HUES48 (cell line): Measurements from ENCODE around the gene SYMPK.
A peak's percentile ranks its signal among the peaks of the same experiment; 100 is the strongest.

Source experiments
- H3K27ac ChIP-seq: one replicate; pipeline ENCODE4 v1.7.0; 2013; ENCODE audit warnings: low read depth, low read length, inconsistent platforms
- H3K27me3 ChIP-seq: 2 replicates; pipeline ENCODE4 v1.6.1; 2013; ENCODE audit warnings: mild to moderate bottlenecking, low read length; ENCODE audit not compliant: control insufficient read depth, insufficient read depth
- H3K36me3 ChIP-seq: 2 replicates; pipeline ENCODE4 v1.6.1; 2013; ENCODE audit warnings: low read length; ENCODE audit not compliant: control insufficient read depth, insufficient read depth
- H3K4me1 ChIP-seq: 2 replicates; pipeline ENCODE4 v1.6.1; 2013; ENCODE audit warnings: mild to moderate bottlenecking, low read length; ENCODE audit not compliant: control insufficient read depth, insufficient read depth
- H3K4me3 ChIP-seq: 2 replicates; pipeline ENCODE4 v1.5.1; 2013; ENCODE audit warnings: mild to moderate bottlenecking, low read depth, low read length
- H3K9ac ChIP-seq: 2 replicates; pipeline ENCODE4 v1.6.1; 2013; ENCODE audit warnings: mild to moderate bottlenecking, low read depth, low read length, moderate library complexity
- H3K9me3 ChIP-seq: 2 replicates; pipeline ENCODE4 v1.6.1; 2013; ENCODE audit warnings: low read length; ENCODE audit not compliant: control insufficient read depth, insufficient read depth

The SYMPK gene

GRCh38 chr19:45794627-45795026, 68.3 kb downstream of the SYMPK start:
- peaks cover 6% of the 10 kb centered on the region for H3K36me3 ChIP-seq
- peaks cover 5% of the 10 kb centered on the region for H3K4me1 ChIP-seq
- H3K27me3 ChIP-seq, result no peaks in the 10 kb centered on the region
- H3K9ac ChIP-seq, result no peak overlapping the region
- H3K27ac ChIP-seq, result no peak overlapping the region
- no peak overlapping the region for H3K4me3 ChIP-seq
- no peaks in the 10 kb centered on the region for H3K9me3 ChIP-seq

DNA sequence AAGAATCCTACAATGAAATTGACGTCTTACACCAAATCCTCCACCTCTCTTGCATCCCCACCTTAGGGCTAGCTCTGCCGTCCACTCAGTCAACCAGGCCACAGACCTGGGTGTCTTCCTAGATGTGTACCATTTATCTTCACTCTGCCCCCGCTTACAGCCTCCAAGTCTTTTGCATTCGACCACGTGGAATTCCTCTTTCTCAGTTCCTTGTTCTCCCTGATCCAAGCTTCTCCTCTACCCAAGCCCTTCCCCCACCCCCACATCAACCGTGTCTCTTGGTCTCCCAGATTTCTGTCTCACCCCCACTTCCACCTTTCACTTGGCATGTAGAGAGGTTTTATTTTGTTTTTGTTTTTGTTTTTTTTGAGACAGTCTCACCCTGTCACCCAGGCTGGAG, 69.1 kb downstream of the SYMPK start:
- H3K27ac ChIP-seq, result no peak overlapping the region
- H3K27me3 ChIP-seq, result no peaks in the 10 kb centered on the region
- H3K4me1 ChIP-seq, result peaks cover 3% of the 10 kb centered on the region
- no peak overlapping the region for H3K4me3 ChIP-seq
- no peak overlapping the region for H3K9ac ChIP-seq
- peaks cover 13% of the 10 kb centered on the region for H3K36me3 ChIP-seq
- H3K9me3 ChIP-seq, result no peaks in the 10 kb centered on the region

DNA sequence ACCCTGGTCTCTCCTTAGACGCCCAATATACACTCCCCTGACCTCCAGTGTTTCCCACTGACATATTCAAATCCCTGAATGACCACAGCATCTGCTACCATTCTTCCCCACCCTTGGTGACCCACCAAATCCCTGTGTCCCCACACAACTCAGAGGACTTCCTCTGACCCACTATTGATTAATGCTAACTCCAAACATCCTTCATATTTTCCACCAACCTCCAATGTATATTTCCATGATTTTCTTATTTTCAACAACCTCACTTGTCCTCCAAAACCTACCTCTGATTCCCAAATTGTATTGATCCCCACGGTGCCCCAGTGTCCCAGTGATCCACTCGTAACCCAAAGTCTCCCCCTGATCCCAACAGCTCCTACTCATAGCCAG, 69.8 kb downstream of the SYMPK start:
- H3K9me3 ChIP-seq, result no peaks in the 10 kb centered on the region
- H3K4me3 ChIP-seq, result peak overlapping the region; percentile 45
- H3K4me1 ChIP-seq, result peaks cover 3% of the 10 kb centered on the region
- H3K27ac ChIP-seq, result no peak overlapping the region
- H3K36me3 ChIP-seq, result peaks cover 20% of the 10 kb centered on the region
- no peak overlapping the region for H3K9ac ChIP-seq
- no peaks in the 10 kb centered on the region for H3K27me3 ChIP-seq

- Histone ChIP-seq H3K9ac (peak within 1 kb of the TSS; percentile 94), H3K27me3 (no peaks in the 10 kb centered on the region), H3K27ac (peak within 1 kb of the TSS; percentile 82), H3K36me3 (peaks cover 23% of the 10 kb centered on the region), H3K4me3 (peak within 1 kb of the TSS; percentile 79), H3K9me3 (no peaks in the 10 kb centered on the region), H3K4me1 (peaks cover 3% of the 10 kb centered on the region)
Observed at GRCh38 chr19:45792470-45793177, 70.3 kb downstream of the SYMPK start, which contains the start of gene DMWD. DMWD (minus strand) TSS chr19:45792845; CDS start chr19:45792756, 89 bp downstream.

GRCh38 chr19:45791744-45792469, 71.0 kb downstream of the SYMPK start:
- Histone ChIP-seq H3K27me3 (no peaks in the 10 kb centered on the region), H3K9ac (peak overlapping the region; percentile 94), H3K36me3 (peaks cover 30% of the 10 kb centered on the region), H3K9me3 (no peaks in the 10 kb centered on the region), H3K27ac (no peak overlapping the region), H3K4me3 (peak overlapping the region; percentile 79), H3K4me1 (peaks cover 3% of the 10 kb centered on the region)

DNA sequence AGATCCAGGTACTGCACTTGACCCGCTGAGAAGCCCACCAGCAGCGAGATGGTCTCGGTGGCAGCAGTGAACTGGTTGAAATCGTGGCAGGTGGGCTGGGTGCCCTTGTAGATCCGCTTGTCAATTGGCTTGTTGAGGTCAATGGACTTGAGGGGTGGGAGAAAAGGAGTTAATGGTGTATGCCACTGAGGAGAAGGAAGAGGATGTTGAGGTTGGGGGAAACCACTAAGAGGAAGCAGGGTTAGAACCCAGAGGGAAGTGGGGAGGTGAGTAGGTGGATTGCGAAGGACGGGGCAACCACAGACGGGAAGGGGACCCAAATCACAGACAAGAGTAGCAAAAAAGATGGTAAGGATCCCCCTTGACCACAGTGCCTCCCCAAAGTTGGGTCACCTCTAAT, 72.0 kb downstream of the SYMPK start:
- Histone ChIP-seq H3K27ac (no peak overlapping the region), H3K9ac (no peak overlapping the region), H3K36me3 (peaks cover 40% of the 10 kb centered on the region), H3K4me3 (peak overlapping the region; percentile 79; the same call in 1 of the 2 replicates), H3K9me3 (no peaks in the 10 kb centered on the region), H3K4me1 (peaks cover 3% of the 10 kb centered on the region), H3K27me3 (no peaks in the 10 kb centered on the region)

DNA sequence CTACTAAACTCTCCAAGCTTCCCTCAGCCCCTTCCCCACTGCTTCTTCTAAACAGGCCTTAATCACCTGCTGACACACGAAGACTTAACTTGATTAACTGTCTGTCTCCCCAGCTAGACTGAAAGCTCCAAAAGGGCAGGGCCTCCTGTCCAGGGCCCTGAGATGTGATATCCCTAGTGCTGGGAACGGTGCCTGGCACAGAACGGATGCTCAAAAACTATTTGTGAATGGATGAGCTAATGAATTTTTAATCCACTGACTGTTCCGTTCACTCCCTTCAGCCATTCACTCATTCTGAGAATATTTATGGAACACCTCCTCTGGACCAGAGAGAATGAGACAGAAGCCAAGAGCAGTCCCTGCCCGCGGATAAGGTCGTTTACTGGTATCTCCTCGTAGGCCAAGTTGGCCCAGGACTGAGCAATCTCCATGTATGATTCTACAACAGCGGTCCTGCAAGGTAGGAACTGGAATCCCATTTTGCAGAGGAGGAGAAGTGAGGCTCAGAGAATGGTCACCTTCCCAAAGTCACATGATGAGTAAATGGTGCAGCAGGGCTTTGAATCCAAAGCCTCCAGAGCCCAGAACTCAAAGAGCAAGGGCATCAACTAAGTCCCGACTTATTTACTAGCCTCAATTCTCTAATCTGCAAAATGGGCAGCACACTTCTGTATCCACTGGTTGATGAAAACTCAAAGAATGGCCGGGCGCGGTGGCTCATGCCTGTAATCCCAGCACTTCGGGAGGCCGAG, 73.7 kb downstream of the SYMPK start:
- no peak overlapping the region for H3K27ac ChIP-seq
- H3K9me3 ChIP-seq, result no peaks in the 10 kb centered on the region
- H3K9ac ChIP-seq, result no peak overlapping the region
- peaks cover 3% of the 10 kb centered on the region for H3K4me1 ChIP-seq
- H3K27me3 ChIP-seq, result no peaks in the 10 kb centered on the region
- H3K36me3 ChIP-seq, result peaks cover 48% of the 10 kb centered on the region
- H3K4me3 ChIP-seq, result no peak overlapping the region

- no peak overlapping the region for H3K27ac ChIP-seq
- peaks cover 48% of the 10 kb centered on the region for H3K36me3 ChIP-seq
- H3K4me1 ChIP-seq, result peaks cover 9% of the 10 kb centered on the region
- H3K27me3 ChIP-seq, result no peaks in the 10 kb centered on the region; the same call in 1 of the 2 replicates
- H3K9me3 ChIP-seq, result no peaks in the 10 kb centered on the region
- no peak overlapping the region for H3K4me3 ChIP-seq
- H3K9ac ChIP-seq, result no peak overlapping the region
Observed at GRCh38 chr19:45786533-45786894, 76.4 kb downstream of the SYMPK start.

GRCh38 chr19:45785781-45786532, 77.0 kb downstream of the SYMPK start:
- peaks cover 2% of the 10 kb centered on the region; the same call in 1 of the 2 replicates for H3K27me3 ChIP-seq
- no peaks in the 10 kb centered on the region for H3K9me3 ChIP-seq
- no peak overlapping the region for H3K27ac ChIP-seq
- peaks cover 9% of the 10 kb centered on the region for H3K4me1 ChIP-seq
- H3K4me3 ChIP-seq, result no peak overlapping the region
- peaks cover 48% of the 10 kb centered on the region for H3K36me3 ChIP-seq
- no peak overlapping the region for H3K9ac ChIP-seq

DNA sequence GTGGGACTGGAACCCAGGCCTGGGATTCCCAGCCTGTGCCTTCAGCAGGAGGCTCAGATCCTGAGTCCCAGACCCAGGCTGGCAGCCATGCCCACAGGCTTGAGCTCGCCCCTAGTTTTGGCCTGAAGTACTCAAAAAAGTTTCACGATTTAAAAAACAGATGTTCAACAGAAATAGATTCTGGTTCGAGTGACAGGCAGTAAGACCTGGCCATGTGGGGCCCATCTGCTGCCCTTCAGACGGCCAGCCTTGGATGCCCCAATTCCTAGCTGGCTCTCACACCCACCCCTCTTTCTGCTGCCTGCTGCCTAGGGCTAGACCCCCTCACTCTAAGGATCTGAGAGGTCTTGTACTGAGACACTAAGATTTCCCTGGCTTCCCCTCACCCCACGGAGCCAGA, 77.8 kb downstream of the SYMPK start:
- H3K4me1 ChIP-seq, result peaks cover 13% of the 10 kb centered on the region
- H3K4me3 ChIP-seq, result no peak overlapping the region
- peaks cover 42% of the 10 kb centered on the region for H3K36me3 ChIP-seq
- peaks cover 9% of the 10 kb centered on the region; the same call in 1 of the 2 replicates for H3K27me3 ChIP-seq
- no peak overlapping the region for H3K9ac ChIP-seq
- no peaks in the 10 kb centered on the region for H3K9me3 ChIP-seq
- H3K27ac ChIP-seq, result no peak overlapping the region
